Measurements from ENCODE around the gene SNRNP70.
"Not testable (repeated sequence)": the region's sequence is repeated elsewhere in the genome, so short reads cannot be mapped to it uniquely, and the experiment has no call there.

SNRNP70 gene

DNA sequence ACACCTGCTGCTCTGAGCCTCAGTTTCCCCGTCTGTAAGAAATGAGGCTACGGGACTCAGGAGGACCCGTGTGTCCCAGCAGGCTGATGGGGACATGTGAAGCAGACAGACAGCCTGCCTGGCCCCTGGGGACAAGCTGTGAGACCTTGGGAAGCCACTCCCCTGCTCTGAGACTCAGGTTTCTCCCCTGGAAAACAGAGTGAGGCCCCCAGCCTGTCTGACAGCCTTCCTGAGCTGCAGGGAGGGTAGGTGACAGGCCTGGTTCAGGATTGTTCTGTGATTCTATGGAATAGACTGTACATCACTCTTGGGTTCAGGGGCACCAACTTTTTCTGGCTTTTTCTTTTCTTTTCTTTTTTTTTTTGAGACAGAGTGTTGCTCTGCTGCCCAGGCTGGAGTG is 17.7 kb upstream of the SNRNP70 start:
- Histone ChIP-seq H3K4me3 (ENCODE audit: low read length) (no peak overlapping the region), H3K9ac (ENCODE audit: low read length) (no peak overlapping the region), H3K27me3 (ENCODE audit: control insufficient read depth, insufficient read depth, low read length) (peaks cover 66% of the 10 kb centered on the region), H3K27ac (ENCODE audit: low read length) (no peak overlapping the region), H3K9me3 (ENCODE audit: control insufficient read depth, low read depth, low read length) (no peaks in the 10 kb centered on the region), H3K36me3 (ENCODE audit: control insufficient read depth, low read depth, low read length) (no peaks in the 10 kb centered on the region), H3K4me1 (ENCODE audit: control insufficient read depth, low read depth, low read length) (peaks cover 13% of the 10 kb centered on the region)

DNA sequence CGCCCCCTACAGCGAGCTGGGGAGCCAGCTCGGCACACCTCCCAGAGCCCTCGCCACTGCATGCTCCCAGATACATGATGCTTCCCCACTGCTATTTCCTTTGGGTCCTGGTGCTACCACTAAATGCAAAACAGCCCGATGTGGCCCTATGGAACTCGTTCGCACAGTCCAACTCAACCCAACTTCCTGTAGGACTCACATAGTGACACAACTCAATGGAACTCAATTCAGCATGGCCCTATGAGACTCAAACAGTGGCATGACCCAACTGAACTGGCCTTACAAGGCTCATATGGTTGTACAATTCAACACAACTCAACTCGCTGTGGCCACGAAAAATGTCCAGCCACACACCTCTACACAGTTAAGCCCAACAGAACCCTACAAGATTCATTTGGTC is 16.2 kb upstream of the SNRNP70 start:
- Histone ChIP-seq H3K4me1 (ENCODE audit: control insufficient read depth, low read depth, low read length) (peaks cover 13% of the 10 kb centered on the region), H3K9me3 (ENCODE audit: control insufficient read depth, low read depth, low read length) (no peaks in the 10 kb centered on the region), H3K27me3 (ENCODE audit: control insufficient read depth, insufficient read depth, low read length) (peaks cover 80% of the 10 kb centered on the region), H3K27ac (ENCODE audit: low read length) (no peak overlapping the region), H3K9ac (ENCODE audit: low read length) (no peak overlapping the region), H3K4me3 (ENCODE audit: low read length) (no peak overlapping the region), H3K36me3 (ENCODE audit: control insufficient read depth, low read depth, low read length) (no peaks in the 10 kb centered on the region)

DNA sequence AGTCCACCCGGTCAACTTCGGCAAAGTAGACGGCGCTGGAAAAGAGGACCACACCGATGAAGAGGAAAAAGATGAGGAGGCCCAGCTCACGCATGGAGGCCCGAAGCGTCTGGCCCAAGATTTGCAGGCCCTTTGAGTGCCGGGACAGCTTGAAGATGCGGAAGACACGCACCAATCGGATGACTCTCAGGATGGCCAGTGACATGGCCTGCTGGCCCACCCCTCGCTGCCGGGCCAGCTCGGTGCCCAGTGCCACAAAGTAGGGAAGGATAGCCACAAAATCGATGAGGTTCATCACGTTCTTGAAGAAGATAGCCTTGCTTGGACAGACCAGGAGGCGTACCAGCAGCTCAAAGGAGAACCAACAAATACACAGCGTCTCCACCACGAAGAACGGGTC is 14.8 kb upstream of the SNRNP70 start:
- no peak overlapping the region for H3K4me3 ChIP-seq (ENCODE audit: low read length)
- no peak overlapping the region for H3K27ac ChIP-seq (ENCODE audit: low read length)
- H3K9me3 ChIP-seq (ENCODE audit: control insufficient read depth, low read depth, low read length): no peaks in the 10 kb centered on the region
- H3K36me3 ChIP-seq (ENCODE audit: control insufficient read depth, low read depth, low read length): no peaks in the 10 kb centered on the region
- H3K9ac ChIP-seq (ENCODE audit: low read length): no peak overlapping the region
- H3K4me1 ChIP-seq (ENCODE audit: control insufficient read depth, low read depth, low read length): peaks cover 8% of the 10 kb centered on the region
- peaks cover 81% of the 10 kb centered on the region for H3K27me3 ChIP-seq (ENCODE audit: control insufficient read depth, insufficient read depth, low read length)

DNA sequence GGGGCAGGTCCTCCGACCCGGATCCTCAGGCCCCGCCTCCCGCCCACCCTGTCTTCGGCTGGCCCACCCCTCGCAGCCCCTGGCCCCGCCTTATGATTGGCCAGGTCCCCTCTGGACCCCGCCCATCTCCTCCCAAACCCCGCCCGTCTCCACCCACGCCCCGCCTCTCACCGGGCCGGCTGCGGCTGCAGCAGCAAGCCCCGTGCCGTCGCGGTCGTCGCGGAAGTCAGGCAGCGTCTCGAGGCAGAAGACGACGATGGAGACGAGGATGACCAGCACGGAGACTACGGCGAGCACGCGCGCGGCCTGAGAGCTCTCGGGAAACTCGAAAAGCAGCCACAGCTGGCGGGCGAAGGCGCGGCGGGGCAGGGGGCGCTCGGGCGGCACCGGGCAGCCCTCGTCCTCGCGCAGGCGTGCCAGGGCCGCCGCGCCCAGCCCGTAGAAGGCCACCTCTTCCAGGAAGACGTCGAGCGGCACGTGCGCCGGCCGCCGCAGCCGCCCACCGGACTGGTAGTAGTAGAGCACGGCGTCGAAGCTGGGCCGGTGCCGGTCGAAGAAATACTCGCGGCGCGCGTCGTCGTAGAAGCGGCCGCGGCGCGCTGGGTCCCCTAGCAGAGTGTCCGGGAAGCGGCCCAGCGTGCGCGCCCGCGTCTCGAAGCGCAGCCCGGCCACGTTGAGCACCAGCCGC is 13.2 kb upstream of the SNRNP70 start:
- H3K27me3 ChIP-seq (ENCODE audit: control insufficient read depth, insufficient read depth, low read length): peaks cover 66% of the 10 kb centered on the region

DNA sequence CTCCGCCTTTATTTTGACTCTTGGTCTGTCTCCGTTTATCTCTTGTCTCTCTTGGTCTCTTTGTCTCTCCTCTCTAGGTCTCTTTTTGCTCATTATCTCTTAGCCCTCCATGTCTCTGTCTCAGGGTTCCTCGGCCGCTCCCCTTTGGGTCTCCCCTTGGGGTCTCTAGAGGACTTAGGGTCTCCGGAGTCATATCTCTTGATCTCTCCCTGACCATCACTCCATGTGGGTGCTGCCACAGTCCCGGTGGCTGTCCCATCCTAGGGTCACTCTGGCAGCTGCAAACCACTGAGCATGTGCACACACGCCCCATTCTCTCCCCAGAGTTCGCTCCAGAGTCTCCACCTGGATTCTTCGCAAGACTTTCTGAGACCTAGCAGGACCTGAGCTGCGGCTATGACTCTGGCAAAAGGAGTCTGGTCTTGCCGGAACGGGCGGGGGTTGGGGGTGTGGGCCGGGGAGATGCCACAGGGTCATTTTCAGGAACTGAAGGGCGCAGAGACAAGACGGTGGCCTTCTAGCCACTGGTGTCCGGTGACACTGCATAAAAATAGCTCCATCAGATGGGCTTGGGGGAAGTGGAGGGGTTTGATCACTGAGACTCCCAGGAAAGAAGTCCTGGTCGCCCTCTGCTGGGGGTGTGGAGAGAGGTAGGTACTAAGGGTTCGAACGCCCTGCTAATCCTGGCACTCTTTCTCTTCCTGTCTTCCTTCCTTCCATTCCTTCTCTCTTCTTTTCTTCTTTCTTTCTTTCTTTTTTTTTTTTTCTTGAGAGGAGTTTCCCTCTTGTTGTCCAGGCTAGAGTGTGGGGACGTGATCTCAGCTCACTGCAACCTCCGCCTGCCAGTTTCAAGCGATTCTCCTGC is 11.5 kb upstream of the SNRNP70 start:
- no peak overlapping the region for H3K9ac ChIP-seq (ENCODE audit: low read length)
- H3K4me1 ChIP-seq (ENCODE audit: control insufficient read depth, low read depth, low read length): no peaks in the 10 kb centered on the region
- no peak overlapping the region for H3K4me3 ChIP-seq (ENCODE audit: low read length)
- peaks cover 54% of the 10 kb centered on the region for H3K27me3 ChIP-seq (ENCODE audit: control insufficient read depth, insufficient read depth, low read length)
- no peaks in the 10 kb centered on the region for H3K36me3 ChIP-seq (ENCODE audit: control insufficient read depth, low read depth, low read length)
- H3K27ac ChIP-seq (ENCODE audit: low read length): no peak overlapping the region
- H3K9me3 ChIP-seq (ENCODE audit: control insufficient read depth, low read depth, low read length): no peaks in the 10 kb centered on the region

More for the DNA sequence above, 13.2 kb upstream of the SNRNP70 start:
- H3K4me1 ChIP-seq (ENCODE audit: control insufficient read depth, low read depth, low read length): no peaks in the 10 kb centered on the region
- H3K36me3 ChIP-seq (ENCODE audit: control insufficient read depth, low read depth, low read length): no peaks in the 10 kb centered on the region
- H3K9ac ChIP-seq (ENCODE audit: low read length): no peak overlapping the region
- H3K9me3 ChIP-seq (ENCODE audit: control insufficient read depth, low read depth, low read length): no peaks in the 10 kb centered on the region
- no peak overlapping the region for H3K27ac ChIP-seq (ENCODE audit: low read length)
- H3K4me3 ChIP-seq (ENCODE audit: low read length): no peak overlapping the region

DNA sequence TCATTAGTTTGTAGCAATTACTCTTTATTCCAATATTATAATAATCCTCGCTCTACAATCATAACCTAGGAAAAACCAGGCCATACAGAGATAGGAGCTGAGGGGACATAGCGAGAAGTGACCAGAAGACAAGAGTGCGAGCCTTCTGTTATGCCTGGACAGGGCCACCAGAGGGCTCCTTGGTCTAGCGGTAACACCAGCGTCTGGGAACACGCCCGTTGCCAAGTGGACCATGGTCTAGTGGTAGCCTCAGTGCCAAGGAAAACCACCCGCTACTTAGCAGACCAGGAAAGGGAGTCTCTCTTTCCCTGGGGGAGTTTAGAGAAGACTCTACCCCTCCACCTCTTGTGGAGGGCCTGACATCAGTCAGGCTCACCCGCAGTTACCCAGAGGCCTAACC is 10.4 kb upstream of the SNRNP70 start:
- not testable (repeated sequence) for H3K4me1 ChIP-seq (ENCODE audit: control insufficient read depth, low read depth, low read length); H3K4me3 ChIP-seq (ENCODE audit: low read length); H3K9me3 ChIP-seq (ENCODE audit: control insufficient read depth, low read depth, low read length); H3K27ac ChIP-seq (ENCODE audit: low read length); H3K9ac ChIP-seq (ENCODE audit: low read length); H3K36me3 ChIP-seq (ENCODE audit: control insufficient read depth, low read depth, low read length)
- peaks cover 43% of the 10 kb centered on the region for H3K27me3 ChIP-seq (ENCODE audit: control insufficient read depth, insufficient read depth, low read length)

DNA sequence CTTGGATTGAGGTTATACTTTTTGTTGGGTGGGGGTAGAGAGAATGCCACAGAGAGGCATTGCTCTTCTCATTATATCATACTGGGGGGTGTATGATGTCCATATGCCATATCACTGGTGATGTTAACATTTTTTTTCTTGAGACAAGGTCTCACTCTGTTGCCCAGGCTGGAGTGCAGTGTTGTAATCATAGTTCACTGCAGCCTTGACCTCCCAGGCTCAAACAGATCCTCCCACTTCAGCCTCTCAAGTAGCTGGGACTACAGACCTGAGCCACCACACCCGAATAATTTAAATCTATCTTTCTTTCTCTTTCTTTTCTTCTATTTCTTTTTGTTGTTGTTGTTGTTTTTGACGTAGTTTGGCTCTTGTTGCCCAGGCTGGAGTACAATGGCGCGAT is 4.9 kb upstream of the SNRNP70 start:
- Histone ChIP-seq H3K27ac (ENCODE audit: low read length) (no peak overlapping the region), H3K27me3 (ENCODE audit: control insufficient read depth, insufficient read depth, low read length) (peaks cover 8% of the 10 kb centered on the region), H3K9ac (ENCODE audit: low read length) (no peak overlapping the region), H3K9me3 (ENCODE audit: control insufficient read depth, low read depth, low read length) (no peaks in the 10 kb centered on the region), H3K4me3 (ENCODE audit: low read length) (no peak overlapping the region), H3K4me1 (ENCODE audit: control insufficient read depth, low read depth, low read length) (no peaks in the 10 kb centered on the region), H3K36me3 (ENCODE audit: control insufficient read depth, low read depth, low read length) (no peaks in the 10 kb centered on the region)

DNA sequence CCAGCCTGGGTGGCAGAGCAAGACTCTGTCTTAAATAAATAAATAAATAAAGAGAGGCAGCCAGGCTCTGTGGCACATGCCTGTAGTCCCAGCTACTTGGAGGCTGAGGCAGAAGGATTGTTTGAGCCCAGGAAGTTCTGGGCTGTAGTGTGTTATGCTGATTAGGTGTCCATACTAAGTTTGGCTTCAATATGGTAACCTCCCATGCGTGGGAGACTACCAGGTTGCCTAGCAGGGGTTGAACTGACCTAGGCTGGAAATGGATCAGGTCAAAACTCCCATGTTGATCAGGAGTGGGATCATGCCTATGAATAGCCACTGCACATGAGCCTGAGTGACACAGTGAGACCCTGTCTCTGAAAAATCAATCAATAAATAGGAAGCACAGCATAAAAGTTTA is 4.0 kb upstream of the SNRNP70 start:
- H3K4me3 ChIP-seq (ENCODE audit: low read length): no peak overlapping the region
- no peak overlapping the region for H3K9ac ChIP-seq (ENCODE audit: low read length)
- H3K27me3 ChIP-seq (ENCODE audit: control insufficient read depth, insufficient read depth, low read length): peaks cover 8% of the 10 kb centered on the region
- no peaks in the 10 kb centered on the region for H3K9me3 ChIP-seq (ENCODE audit: control insufficient read depth, low read depth, low read length)
- no peaks in the 10 kb centered on the region for H3K36me3 ChIP-seq (ENCODE audit: control insufficient read depth, low read depth, low read length)
- H3K4me1 ChIP-seq (ENCODE audit: control insufficient read depth, low read depth, low read length): no peaks in the 10 kb centered on the region
- no peak overlapping the region for H3K27ac ChIP-seq (ENCODE audit: low read length)

DNA sequence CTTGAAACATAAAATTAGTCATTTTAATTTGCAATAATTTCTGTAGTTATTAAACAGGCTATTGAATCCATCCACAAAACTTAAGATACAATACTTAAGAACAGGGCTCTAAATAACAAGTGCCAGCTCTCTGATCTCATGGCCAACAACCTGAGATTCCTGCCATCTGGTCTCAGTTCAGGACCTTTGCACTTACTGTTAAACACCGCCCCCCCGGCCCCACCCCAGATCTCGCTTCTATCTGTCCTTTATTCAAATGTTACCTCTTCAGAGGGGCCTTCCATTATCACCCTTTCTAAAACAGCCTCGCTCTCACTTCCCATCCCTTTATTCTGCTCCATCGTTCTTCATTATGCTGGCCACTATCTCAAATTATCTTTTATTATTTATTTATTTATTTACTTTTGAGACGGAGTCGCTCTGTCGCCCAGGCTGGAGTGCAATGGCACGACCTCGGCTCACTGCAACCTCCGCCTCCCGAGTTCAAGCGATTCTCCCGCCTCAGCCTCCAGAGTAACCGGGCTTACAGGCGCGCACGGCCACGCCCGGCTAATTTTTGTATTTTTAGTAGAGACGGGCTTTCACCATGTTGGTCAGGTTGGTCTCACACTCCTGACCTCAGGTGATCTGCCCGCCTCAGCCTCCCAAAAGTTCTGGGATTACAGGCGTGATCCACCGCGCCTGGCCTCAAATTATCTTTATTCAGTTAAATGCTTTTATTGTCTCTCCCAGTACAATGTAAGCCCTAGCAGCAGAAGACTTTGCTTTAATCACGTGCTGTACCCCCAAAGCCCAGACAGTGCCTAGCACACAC is 838 bp upstream of the SNRNP70 start:
- Histone ChIP-seq H3K27me3 (ENCODE audit: control insufficient read depth, insufficient read depth, low read length) (peaks cover 8% of the 10 kb centered on the region), H3K36me3 (ENCODE audit: control insufficient read depth, low read depth, low read length) (peaks cover 12% of the 10 kb centered on the region), H3K9ac (ENCODE audit: low read length) (peak overlapping the region; percentile 63), H3K4me3 (ENCODE audit: low read length) (peak overlapping the region; percentile 70), H3K9me3 (ENCODE audit: control insufficient read depth, low read depth, low read length) (no peaks in the 10 kb centered on the region), H3K27ac (ENCODE audit: low read length) (no peak overlapping the region), H3K4me1 (ENCODE audit: control insufficient read depth, low read depth, low read length) (no peaks in the 10 kb centered on the region)

DNA sequence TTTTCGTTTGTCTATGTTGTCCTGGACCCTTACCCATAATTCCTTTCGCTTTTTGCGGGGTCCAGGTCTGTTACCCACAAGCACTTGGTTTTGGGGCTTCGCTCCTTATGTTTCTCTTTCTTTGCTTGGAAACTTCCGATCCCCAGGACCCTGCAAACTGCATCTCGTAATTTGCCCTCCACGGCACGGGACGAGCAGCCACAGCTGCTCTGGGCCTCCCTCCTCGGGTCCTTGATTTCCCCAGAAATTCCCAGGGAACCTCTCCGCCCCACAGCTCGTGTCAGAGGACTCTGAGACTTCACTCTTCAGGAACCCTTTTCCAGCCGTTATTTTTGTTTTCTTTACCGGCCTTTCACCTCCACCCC is 599 bp downstream of the SNRNP70 start:
- peaks cover 23% of the 10 kb centered on the region for H3K36me3 ChIP-seq (ENCODE audit: control insufficient read depth, low read depth, low read length)
- H3K4me3 ChIP-seq (ENCODE audit: low read length): peak overlapping the region; percentile 70
- H3K4me1 ChIP-seq (ENCODE audit: control insufficient read depth, low read depth, low read length): no peaks in the 10 kb centered on the region
- H3K27me3 ChIP-seq (ENCODE audit: control insufficient read depth, insufficient read depth, low read length): no peaks in the 10 kb centered on the region
- H3K27ac ChIP-seq (ENCODE audit: low read length): peak overlapping the region; percentile 54
- no peaks in the 10 kb centered on the region for H3K9me3 ChIP-seq (ENCODE audit: control insufficient read depth, low read depth, low read length)
- peak overlapping the region; percentile 87 for H3K9ac ChIP-seq (ENCODE audit: low read length)

DNA sequence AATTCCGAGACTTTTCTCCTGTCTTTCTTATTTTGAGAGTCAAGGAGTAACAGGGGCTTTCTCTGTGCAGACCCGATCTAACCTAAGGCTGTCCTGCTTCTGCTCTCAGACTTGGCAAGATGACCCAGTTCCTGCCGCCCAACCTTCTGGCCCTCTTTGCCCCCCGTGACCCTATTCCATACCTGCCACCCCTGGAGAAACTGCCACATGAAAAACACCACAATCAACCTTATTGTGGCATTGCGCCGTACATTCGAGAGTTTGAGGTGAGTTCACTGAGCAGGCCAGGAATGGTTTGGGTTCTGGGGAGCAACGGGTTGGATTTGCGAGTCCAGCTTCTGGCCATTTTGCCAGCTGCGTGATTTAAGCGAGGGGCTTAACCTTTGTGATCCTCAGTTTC is 1.0 kb downstream of the SNRNP70 start:
- Histone ChIP-seq H3K9me3 (ENCODE audit: control insufficient read depth, low read depth, low read length) (no peaks in the 10 kb centered on the region), H3K4me1 (ENCODE audit: control insufficient read depth, low read depth, low read length) (no peaks in the 10 kb centered on the region), H3K27ac (ENCODE audit: low read length) (no peak overlapping the region), H3K9ac (ENCODE audit: low read length) (peak overlapping the region; percentile 87), H3K4me3 (ENCODE audit: low read length) (peak overlapping the region; percentile 70), H3K27me3 (ENCODE audit: control insufficient read depth, insufficient read depth, low read length) (no peaks in the 10 kb centered on the region), H3K36me3 (ENCODE audit: control insufficient read depth, low read depth, low read length) (peaks cover 28% of the 10 kb centered on the region)
